ENCODE measurements around the gene NOTCH2.
A peak's percentile ranks its signal among the peaks of the same experiment; 100 is the strongest.

The NOTCH2 gene

GRCh38 chr1:119974013-119974412 lies 95.4 kb downstream of the NOTCH2 start:
- Histone ChIP-seq H3K9ac (ENCODE audit: low read length) (no peak overlapping the region), H2AFZ (ENCODE audit: low read depth, low read length) (no peak overlapping the region), H3K27me3 (ENCODE audit: low read depth, low read length) (no peaks in the 10 kb centered on the region), H3K9me3 (ENCODE audit: insufficient read depth, low read length) (no peaks in the 10 kb centered on the region), H3K4me1 (ENCODE audit: low read length) (no peaks in the 10 kb centered on the region), H3K27ac (ENCODE audit: low read length) (no peak overlapping the region), H3K4me2 (ENCODE audit: low read length) (no peak overlapping the region), H3K36me3 (replicated peaks; ENCODE audit: low read depth, low read length) (peaks cover 4% of the 10 kb centered on the region), H3K79me2 (ENCODE audit: low read length) (no peaks in the 10 kb centered on the region), H4K20me1 (ENCODE audit: insufficient read depth, low read length) (peaks cover 8% of the 10 kb centered on the region; the same call in 1 of the 2 replicates), H3K4me3 (ENCODE audit: low read length) (no peak overlapping the region)
- TF ChIP-seq EZH2phosphoT487 (IDR thresholded peaks at IDR 0.05; ENCODE audit: low read depth) (no peak), CTCF (IDR thresholded peaks at IDR 0.05; ENCODE audit: low read depth, low read length) (no peak)

GRCh38 chr1:119971710-119972570 lies 97.5 kb downstream of the NOTCH2 start:
- H3K4me1 ChIP-seq (ENCODE audit: low read length) = peaks cover 6% of the 10 kb centered on the region
- no peak overlapping the region for H3K4me3 ChIP-seq (ENCODE audit: low read length)
- no peaks in the 10 kb centered on the region for H3K9me3 ChIP-seq (ENCODE audit: insufficient read depth, low read length)
- H3K79me2 ChIP-seq (ENCODE audit: low read length) = no peaks in the 10 kb centered on the region
- no peak overlapping the region for H3K9ac ChIP-seq (ENCODE audit: low read length)
- H2AFZ ChIP-seq (ENCODE audit: low read depth, low read length) = no peak overlapping the region
- H3K36me3 ChIP-seq (replicated peaks; ENCODE audit: low read depth, low read length) = peaks cover 13% of the 10 kb centered on the region
- H3K4me2 ChIP-seq (ENCODE audit: low read length) = no peak overlapping the region
- peaks cover 21% of the 10 kb centered on the region for H4K20me1 ChIP-seq (ENCODE audit: insufficient read depth, low read length)
- TF ChIP-seq CTCF (IDR thresholded peaks at IDR 0.05; ENCODE audit: low read depth, low read length) (no peak), EZH2phosphoT487 (IDR thresholded peaks at IDR 0.05; ENCODE audit: low read depth) (no peak)
- H3K27ac ChIP-seq (ENCODE audit: low read length) = no peak overlapping the region
- H3K27me3 ChIP-seq (ENCODE audit: low read depth, low read length) = no peaks in the 10 kb centered on the region

GRCh38 chr1:119968601-119969000 lies 100.9 kb downstream of the NOTCH2 start:
- Histone ChIP-seq H3K4me2 (ENCODE audit: low read length) (no peak overlapping the region), H4K20me1 (ENCODE audit: insufficient read depth, low read length) (peaks cover 21% of the 10 kb centered on the region), H3K79me2 (ENCODE audit: low read length) (no peaks in the 10 kb centered on the region), H3K27me3 (ENCODE audit: low read depth, low read length) (no peaks in the 10 kb centered on the region), H3K36me3 (replicated peaks; ENCODE audit: low read depth, low read length) (peaks cover 29% of the 10 kb centered on the region), H3K4me1 (ENCODE audit: low read length) (peaks cover 6% of the 10 kb centered on the region), H3K27ac (ENCODE audit: low read length) (no peak overlapping the region), H3K9me3 (ENCODE audit: insufficient read depth, low read length) (no peaks in the 10 kb centered on the region), H3K9ac (ENCODE audit: low read length) (no peak overlapping the region), H3K4me3 (ENCODE audit: low read length) (no peak overlapping the region), H2AFZ (ENCODE audit: low read depth, low read length) (no peak overlapping the region)
- TF ChIP-seq CTCF (IDR thresholded peaks at IDR 0.05; ENCODE audit: low read depth, low read length) (no peak), EZH2phosphoT487 (IDR thresholded peaks at IDR 0.05; ENCODE audit: low read depth) (no peak)

GRCh38 chr1:119968068-119968492 lies 101.4 kb downstream of the NOTCH2 start:
- Histone ChIP-seq H3K9ac (ENCODE audit: low read length) (no peak overlapping the region), H3K79me2 (ENCODE audit: low read length) (no peaks in the 10 kb centered on the region), H3K4me1 (ENCODE audit: low read length) (peaks cover 6% of the 10 kb centered on the region), H3K9me3 (ENCODE audit: insufficient read depth, low read length) (no peaks in the 10 kb centered on the region), H2AFZ (ENCODE audit: low read depth, low read length) (no peak overlapping the region), H4K20me1 (ENCODE audit: insufficient read depth, low read length) (peaks cover 21% of the 10 kb centered on the region), H3K27me3 (ENCODE audit: low read depth, low read length) (no peaks in the 10 kb centered on the region), H3K4me3 (ENCODE audit: low read length) (no peak overlapping the region), H3K4me2 (ENCODE audit: low read length) (no peak overlapping the region), H3K27ac (ENCODE audit: low read length) (no peak overlapping the region), H3K36me3 (replicated peaks; ENCODE audit: low read depth, low read length) (peaks cover 33% of the 10 kb centered on the region)
- TF ChIP-seq CTCF (IDR thresholded peaks at IDR 0.05; ENCODE audit: low read depth, low read length) = peak; percentile 96
- no peak for TF ChIP-seq EZH2phosphoT487 (IDR thresholded peaks at IDR 0.05; ENCODE audit: low read depth)
